Measurements from ENCODE around the gene SYNE1.

DNA sequence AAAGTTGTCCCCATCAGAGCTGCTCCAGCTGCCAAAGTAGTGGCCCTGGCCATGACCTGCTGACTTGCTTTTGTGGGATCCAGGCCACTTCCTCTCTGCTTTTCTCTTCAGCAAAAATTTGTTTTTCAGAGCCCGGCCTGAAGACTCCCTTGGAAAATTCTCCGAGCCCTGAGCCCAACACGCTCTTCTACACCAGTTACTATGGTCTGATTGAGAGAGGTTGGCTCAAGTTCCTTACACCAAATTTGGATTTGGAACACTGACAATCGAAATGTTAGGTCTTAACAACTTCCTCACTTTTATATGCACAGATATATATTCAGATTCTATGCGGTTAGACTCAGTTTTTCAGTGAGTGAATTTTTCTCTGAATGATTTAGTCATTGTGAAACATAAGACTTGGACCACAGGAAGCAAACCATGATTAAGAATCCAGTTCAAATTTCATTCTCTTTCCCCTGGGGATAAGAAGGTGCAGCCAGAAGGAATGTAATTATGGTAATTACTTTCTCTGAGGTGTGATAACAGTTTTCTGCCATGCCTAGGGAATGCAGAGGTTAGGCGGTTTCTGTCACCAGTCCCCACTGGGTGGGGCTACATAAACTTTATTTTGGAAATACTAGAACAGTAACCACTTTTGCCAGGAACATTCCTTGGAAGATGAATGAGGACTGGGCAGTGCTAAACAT is 365.2 kb downstream of the SYNE1 start:
- TF ChIP-seq, protein P1, sequence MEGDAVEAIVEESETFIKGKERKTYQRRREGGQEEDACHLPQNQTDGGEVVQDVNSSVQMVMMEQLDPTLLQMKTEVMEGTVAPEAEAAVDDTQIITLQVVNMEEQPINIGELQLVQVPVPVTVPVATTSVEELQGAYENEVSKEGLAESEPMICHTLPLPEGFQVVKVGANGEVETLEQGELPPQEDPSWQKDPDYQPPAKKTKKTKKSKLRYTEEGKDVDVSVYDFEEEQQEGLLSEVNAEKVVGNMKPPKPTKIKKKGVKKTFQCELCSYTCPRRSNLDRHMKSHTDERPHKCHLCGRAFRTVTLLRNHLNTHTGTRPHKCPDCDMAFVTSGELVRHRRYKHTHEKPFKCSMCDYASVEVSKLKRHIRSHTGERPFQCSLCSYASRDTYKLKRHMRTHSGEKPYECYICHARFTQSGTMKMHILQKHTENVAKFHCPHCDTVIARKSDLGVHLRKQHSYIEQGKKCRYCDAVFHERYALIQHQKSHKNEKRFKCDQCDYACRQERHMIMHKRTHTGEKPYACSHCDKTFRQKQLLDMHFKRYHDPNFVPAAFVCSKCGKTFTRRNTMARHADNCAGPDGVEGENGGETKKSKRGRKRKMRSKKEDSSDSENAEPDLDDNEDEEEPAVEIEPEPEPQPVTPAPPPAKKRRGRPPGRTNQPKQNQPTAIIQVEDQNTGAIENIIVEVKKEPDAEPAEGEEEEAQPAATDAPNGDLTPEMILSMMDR (IDR thresholded peaks at IDR 0.05 in 8 of 11, conservative IDR thresholded peaks at IDR 0.05 in 3 of 11): no peak
- no peak for TF ChIP-seq POLR2A (IDR thresholded peaks at IDR 0.05)
